LNCaP clone FGC (cell line): ENCODE results near the gene PHF2.

Source experiments
- DNase-seq: peaks from one replicate; pipeline ENCODE4 v3.0.0-alpha.2; 2011; ENCODE audit warnings: low read depth
- H3K4me3 ChIP-seq: 2 replicates; pipeline ENCODE4 v1.5.1; 2011; ENCODE audit warnings: mild to moderate bottlenecking, low read depth, low read length, control low read depth
- TF ChIP-seq, protein P1 (sequence below): IDR thresholded peaks from 2 replicates; pipeline ENCODE4 v1.5.1; 2012; ENCODE audit warnings: mild to moderate bottlenecking; ENCODE audit not compliant: control insufficient read depth, insufficient read depth; ENCODE audit errors: extremely low read depth

The PHF2 gene

DNA sequence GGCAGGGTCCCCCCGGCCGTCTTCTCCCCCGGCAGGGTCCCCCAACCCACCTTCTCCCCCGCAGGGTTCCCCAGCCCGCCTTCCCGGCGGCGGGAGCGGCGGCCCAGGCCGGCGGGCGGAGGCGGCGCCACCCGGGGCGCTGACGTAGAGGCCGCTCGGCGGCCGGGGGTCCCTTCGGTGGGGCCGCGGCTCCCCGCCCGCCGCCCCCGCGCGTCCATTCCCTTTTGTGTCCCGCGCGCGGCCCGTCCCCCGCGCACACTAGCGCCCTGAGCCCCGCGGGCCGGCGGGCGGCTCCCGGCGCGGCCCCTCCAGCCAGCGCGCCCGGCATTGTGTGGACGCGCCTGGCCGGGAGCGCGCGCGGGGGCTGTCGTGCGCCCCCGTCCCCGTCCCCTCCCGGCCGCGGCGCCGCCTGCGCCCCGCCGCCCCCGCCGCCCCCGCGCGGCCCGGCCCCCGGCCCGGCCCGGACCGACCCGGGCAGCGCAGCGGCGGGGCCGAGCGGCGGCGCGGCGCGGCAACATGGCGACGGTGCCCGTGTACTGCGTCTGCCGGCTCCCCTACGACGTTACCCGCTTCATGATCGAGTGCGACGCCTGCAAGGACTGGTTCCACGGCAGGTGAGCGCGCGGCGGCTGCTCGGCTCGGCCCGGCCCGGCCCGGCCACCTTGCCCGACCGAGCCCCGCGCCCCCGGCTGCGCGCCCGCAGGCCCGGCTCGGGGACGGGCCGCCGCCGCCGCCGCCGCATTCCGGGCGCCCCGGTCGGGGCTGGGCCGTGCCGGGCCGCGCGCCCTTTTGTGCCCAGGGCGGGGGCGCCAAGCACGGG, at the start of gene PHF2:
Gene PHF2, plus strand, starts transcription at position 327 of the 820 bp plus-strand sequence. Its CDS starts 190 bp downstream, at position 517.
- TF ChIP-seq, protein P1, sequence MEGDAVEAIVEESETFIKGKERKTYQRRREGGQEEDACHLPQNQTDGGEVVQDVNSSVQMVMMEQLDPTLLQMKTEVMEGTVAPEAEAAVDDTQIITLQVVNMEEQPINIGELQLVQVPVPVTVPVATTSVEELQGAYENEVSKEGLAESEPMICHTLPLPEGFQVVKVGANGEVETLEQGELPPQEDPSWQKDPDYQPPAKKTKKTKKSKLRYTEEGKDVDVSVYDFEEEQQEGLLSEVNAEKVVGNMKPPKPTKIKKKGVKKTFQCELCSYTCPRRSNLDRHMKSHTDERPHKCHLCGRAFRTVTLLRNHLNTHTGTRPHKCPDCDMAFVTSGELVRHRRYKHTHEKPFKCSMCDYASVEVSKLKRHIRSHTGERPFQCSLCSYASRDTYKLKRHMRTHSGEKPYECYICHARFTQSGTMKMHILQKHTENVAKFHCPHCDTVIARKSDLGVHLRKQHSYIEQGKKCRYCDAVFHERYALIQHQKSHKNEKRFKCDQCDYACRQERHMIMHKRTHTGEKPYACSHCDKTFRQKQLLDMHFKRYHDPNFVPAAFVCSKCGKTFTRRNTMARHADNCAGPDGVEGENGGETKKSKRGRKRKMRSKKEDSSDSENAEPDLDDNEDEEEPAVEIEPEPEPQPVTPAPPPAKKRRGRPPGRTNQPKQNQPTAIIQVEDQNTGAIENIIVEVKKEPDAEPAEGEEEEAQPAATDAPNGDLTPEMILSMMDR = no peak
- peak within 1 kb of the TSS; percentile 70 for H3K4me3 ChIP-seq
- DNase-seq = no peak

- DNase-seq = peak; percentile 71
- no peak overlapping the region for H3K4me3 ChIP-seq
- TF ChIP-seq, protein P1 = 0 out of 2 replicates have a peak, but pooled peaks have one; percentile 33
Measured at GRCh38 chr9:93531374-93531773, 45.0 kb upstream of the PHF2 start.

DNA sequence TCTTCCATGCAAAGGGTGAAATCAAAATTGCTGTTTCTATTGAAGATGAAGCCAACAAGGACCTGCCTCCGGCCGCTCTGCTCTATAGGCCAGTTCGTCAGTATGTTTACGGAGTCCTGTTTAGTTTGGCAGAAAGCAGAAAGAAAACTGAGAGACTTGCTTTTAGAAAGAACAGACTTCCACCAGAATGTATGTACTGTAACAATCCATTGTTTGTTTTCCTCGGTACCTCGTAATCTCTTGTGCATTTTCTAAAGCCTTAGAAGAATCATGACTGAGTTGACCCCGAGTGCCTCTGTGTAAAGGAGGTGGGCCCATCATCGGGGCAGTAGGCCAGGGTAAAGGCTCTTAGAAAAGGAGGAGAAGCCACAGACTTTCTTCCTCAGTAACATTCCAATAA, 44.2 kb upstream of the PHF2 start:
- peak; percentile 74 for DNase-seq
- peak overlapping the region; percentile 36 for H3K4me3 ChIP-seq
- TF ChIP-seq, protein P1 = no peak

- no peak overlapping the region for H3K4me3 ChIP-seq
- DNase-seq = no peak
- TF ChIP-seq, protein P1 = no peak
Measured at GRCh38 chr9:93533863-93534262, 42.5 kb upstream of the PHF2 start.

DNA sequence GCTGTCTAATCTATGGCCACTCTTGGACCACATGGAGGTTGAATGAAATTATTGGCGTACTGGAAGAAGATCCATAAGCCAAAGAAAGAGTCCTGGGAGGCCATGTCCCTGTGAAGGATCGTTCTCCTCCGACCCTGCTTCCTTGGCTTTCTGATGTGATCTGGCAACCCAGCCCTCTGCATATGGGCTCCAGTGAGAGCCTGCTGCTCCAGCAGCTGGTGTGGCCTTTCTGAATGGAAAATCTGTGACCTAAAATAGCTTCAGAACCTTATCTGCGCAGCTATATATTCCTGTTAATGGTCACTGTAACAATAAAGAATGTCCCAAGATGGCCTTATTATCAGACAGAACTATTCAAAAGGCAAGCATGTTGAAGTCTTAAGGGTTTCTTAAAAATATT, 40.2 kb upstream of the PHF2 start:
- DNase-seq = no peak
- TF ChIP-seq, protein P1 = no peak
- no peak overlapping the region for H3K4me3 ChIP-seq

- DNase-seq = no peak
- TF ChIP-seq, protein P1 = no peak
- H3K4me3 ChIP-seq = no peak overlapping the region
Measured at GRCh38 chr9:93536874-93537273, 39.5 kb upstream of the PHF2 start.
